Left ventricle myocardium inferior (tissue), 1 donor: ENCODE measurements around the gene KRTAP4-16. TPM values are rescaled to one million over a fixed set of nuclear protein-coding genes. Genes with fewer than 3 reads are reported as not detected.
"Not testable (repeated sequence)": the region's sequence is repeated elsewhere in the genome, so short reads cannot be mapped to it uniquely, and the experiment has no call there.

Experiments used
- DNase-seq: peaks from one replicate; pipeline ENCODE4 v3.0.0-alpha.2; 2020
- H3K27ac ChIP-seq: fragments of 200-600 bp; replicated peaks from 2 replicates; pipeline ENCODE4 v1.8.0; 2021
- H3K27me3 ChIP-seq: fragments of 200-600 bp; 2 replicates; pipeline ENCODE4 v1.8.0; 2021; ENCODE audit warnings: low read depth
- H3K36me3 ChIP-seq: fragments of 200-600 bp; 2 replicates; pipeline ENCODE4 v1.8.0; 2021
- H3K4me1 ChIP-seq: fragments of 200-600 bp; 2 replicates; pipeline ENCODE4 v1.8.0; 2021
- H3K4me3 ChIP-seq: fragments of 200-600 bp; 2 replicates; pipeline ENCODE4 v1.8.0; 2021; ENCODE audit warnings: mild to moderate bottlenecking, moderate library complexity
- H3K9me3 ChIP-seq: fragments of 200-600 bp; replicated peaks from 2 replicates; pipeline ENCODE4 v1.8.0; 2021
- CTCF ChIP-seq: fragments of 200-600 bp; IDR thresholded peaks from 2 replicates; pipeline ENCODE4 v1.8.0; 2021; ENCODE audit warnings: antibody characterized with exemption, mild to moderate bottlenecking, borderline replicate concordance
- intact Hi-C: fragments of 100-400 bp; cut with micrococcal nuclease; formaldehyde crosslinking; loops from one replicate; pipeline ENCODE4 v1.11.0; 2022
- total RNA-seq: library from RNA; stranded (reverse); fragmentation: NEBNext Ultra II Directional; extraction: Animal tissue kit (Norgen Biotek cat#: 25700); gene quantifications from one replicate; pipeline ENCODE4 v1.2.1, GENCODE V29; 2021
- donor health status: DM: no; HTN: yes; CAD: no; lungs with severe emphysema.

Gene KRTAP4-16
- total RNA-seq, 1 donor from 2014 or later: not detected

GRCh38 chr17:41096055-41096454 is 6.0 kb downstream of the KRTAP4-16 start:
- intact Hi-C loops: no loop called here
- no peaks in the 10 kb centered on the region for H3K4me1 ChIP-seq
- no peaks in the 10 kb centered on the region for H3K36me3 ChIP-seq
- no peaks in the 10 kb centered on the region for H3K9me3 ChIP-seq
- H3K27ac ChIP-seq: no peak overlapping the region
- no peak for TF ChIP-seq CTCF
- H3K4me3 ChIP-seq: no peak overlapping the region
- peaks cover 41% of the 10 kb centered on the region for H3K27me3 ChIP-seq
- no peak for DNase-seq

- H3K27ac ChIP-seq, DNase-seq, intact Hi-C loops, H3K4me3 ChIP-seq, H3K9me3 ChIP-seq, H3K36me3 ChIP-seq, H3K4me1 ChIP-seq, H3K27me3 ChIP-seq: not testable (repeated sequence)
Observed at GRCh38 chr17:41088760-41089352, 13.2 kb downstream of the KRTAP4-16 start.

GRCh38 chr17:41084100-41084856 is 17.7 kb downstream of the KRTAP4-16 start, which contains the start of gene KRTAP4-7:
TSS of gene KRTAP4-7 (plus strand) at chr17:41084150. CDS start at chr17:41084207, 57 bp downstream.
- H3K4me3 ChIP-seq, DNase-seq, H3K9me3 ChIP-seq, intact Hi-C loops, H3K27ac ChIP-seq, H3K36me3 ChIP-seq, H3K4me1 ChIP-seq: not testable (repeated sequence)
- peaks cover 23% of the 10 kb centered on the region for H3K27me3 ChIP-seq

- H3K4me1 ChIP-seq, intact Hi-C loops, H3K4me3 ChIP-seq, H3K27ac ChIP-seq, DNase-seq, H3K9me3 ChIP-seq, H3K36me3 ChIP-seq: not testable (repeated sequence)
- peaks cover 30% of the 10 kb centered on the region for H3K27me3 ChIP-seq
Observed at GRCh38 chr17:41083427-41083826, 18.6 kb downstream of the KRTAP4-16 start.

- intact Hi-C loops: no loop called here
- no peaks in the 10 kb centered on the region for H3K36me3 ChIP-seq
- H3K9me3 ChIP-seq: no peaks in the 10 kb centered on the region
- no peak overlapping the region for H3K4me3 ChIP-seq
- no peaks in the 10 kb centered on the region for H3K4me1 ChIP-seq
- H3K27ac ChIP-seq: no peak overlapping the region
- no peak for DNase-seq
- H3K27me3 ChIP-seq: peaks cover 35% of the 10 kb centered on the region
- no peak for TF ChIP-seq CTCF
Observed at GRCh38 chr17:41082626-41083025, 19.4 kb downstream of the KRTAP4-16 start.

GRCh38 chr17:41076788-41077187 is 25.2 kb downstream of the KRTAP4-16 start:
- H3K27me3 ChIP-seq: peaks cover 60% of the 10 kb centered on the region
- no peaks in the 10 kb centered on the region for H3K9me3 ChIP-seq
- intact Hi-C loops: no loop called here
- no peaks in the 10 kb centered on the region for H3K36me3 ChIP-seq
- no peaks in the 10 kb centered on the region for H3K4me1 ChIP-seq
- H3K27ac ChIP-seq: no peak overlapping the region
- TF ChIP-seq CTCF: no peak
- H3K4me3 ChIP-seq: no peak overlapping the region
- no peak for DNase-seq

GRCh38 chr17:41073676-41074075 is 28.3 kb downstream of the KRTAP4-16 start:
- Histone ChIP-seq H3K36me3 (no peaks in the 10 kb centered on the region), H3K9me3 (no peaks in the 10 kb centered on the region), H3K4me3 (no peak overlapping the region), H3K4me1 (no peaks in the 10 kb centered on the region), H3K27ac (no peak overlapping the region), H3K27me3 (peaks cover 47% of the 10 kb centered on the region)
- TF ChIP-seq CTCF: no peak
- DNase-seq: no peak
- intact Hi-C loops: no loop called here
